Fibroblast of lung (primary cell): Measurements from ENCODE around the gene SERF2.

Source experiments
- EZH2 ChIP-seq: IDR thresholded peaks from 2 replicates; pipeline ENCODE4 v1.5.1; 2012; ENCODE audit warnings: low read length, control low read depth, mild to moderate bottlenecking; ENCODE audit errors: missing control alignments
- TF ChIP-seq, protein P1 (sequence below), 2 donors: IDR thresholded peaks in 1 of 2; conservative IDR thresholded peaks in 1 of 2; 1 replicate in 1 of 2; 2 replicates in 1 of 2; pipeline ENCODE4 v1.5.1; 2011 to 2012; ENCODE audit warnings: low read length in 2 of 2, control low read depth in 1 of 2, inconsistent platforms in 1 of 2, low read depth in 1 of 2, mild to moderate bottlenecking in 1 of 2

DNA sequence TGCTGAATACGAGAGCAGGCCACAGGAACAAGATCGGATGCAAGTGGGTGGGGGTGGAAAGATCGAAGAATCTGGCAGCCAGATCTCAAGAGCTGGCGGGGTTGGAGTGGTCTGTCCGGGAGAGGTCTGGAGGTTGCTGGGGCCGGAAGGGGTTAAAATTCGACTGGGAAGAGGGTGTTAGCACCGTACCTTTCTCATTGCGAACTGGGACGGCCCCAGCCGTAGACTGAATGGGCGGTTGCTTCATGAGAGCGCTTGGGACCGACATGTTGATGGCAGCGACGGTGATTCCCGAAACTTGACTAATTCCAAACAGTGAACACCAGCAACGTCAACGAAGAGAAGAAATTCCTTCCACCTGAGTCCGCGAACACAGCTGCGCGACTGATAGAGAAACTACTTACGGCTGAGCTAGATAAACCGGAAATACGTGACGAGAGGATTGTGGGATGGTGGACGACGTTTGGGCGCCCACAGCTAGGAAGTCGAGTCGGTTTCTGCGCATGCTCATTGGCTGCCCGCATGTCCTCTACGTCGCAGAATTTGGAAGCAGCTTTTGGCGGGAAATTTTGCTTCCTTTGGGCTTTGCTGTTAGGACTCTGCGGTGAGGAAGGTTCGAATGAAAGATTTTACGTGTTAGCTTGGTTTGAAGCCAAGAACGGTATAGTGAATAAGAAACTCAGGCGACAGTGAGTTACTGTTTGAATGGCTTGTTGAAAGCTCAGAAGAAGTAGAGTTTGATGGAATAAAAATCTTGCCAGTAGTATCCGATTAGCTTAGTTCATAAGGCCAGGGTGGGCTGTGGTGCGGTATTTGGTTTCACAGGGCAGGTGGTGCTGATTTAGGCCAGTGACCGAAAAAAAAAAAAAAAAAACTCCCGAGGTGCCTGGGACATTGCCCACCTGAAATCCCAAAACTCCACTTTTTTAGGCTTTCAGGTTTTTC is 32.5 kb downstream of the SERF2 start, which contains the start of gene MFAP1:
- no peak for TF ChIP-seq EZH2
- TF ChIP-seq, protein P1, sequence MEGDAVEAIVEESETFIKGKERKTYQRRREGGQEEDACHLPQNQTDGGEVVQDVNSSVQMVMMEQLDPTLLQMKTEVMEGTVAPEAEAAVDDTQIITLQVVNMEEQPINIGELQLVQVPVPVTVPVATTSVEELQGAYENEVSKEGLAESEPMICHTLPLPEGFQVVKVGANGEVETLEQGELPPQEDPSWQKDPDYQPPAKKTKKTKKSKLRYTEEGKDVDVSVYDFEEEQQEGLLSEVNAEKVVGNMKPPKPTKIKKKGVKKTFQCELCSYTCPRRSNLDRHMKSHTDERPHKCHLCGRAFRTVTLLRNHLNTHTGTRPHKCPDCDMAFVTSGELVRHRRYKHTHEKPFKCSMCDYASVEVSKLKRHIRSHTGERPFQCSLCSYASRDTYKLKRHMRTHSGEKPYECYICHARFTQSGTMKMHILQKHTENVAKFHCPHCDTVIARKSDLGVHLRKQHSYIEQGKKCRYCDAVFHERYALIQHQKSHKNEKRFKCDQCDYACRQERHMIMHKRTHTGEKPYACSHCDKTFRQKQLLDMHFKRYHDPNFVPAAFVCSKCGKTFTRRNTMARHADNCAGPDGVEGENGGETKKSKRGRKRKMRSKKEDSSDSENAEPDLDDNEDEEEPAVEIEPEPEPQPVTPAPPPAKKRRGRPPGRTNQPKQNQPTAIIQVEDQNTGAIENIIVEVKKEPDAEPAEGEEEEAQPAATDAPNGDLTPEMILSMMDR (conservative IDR thresholded peaks at IDR 0.05 in 1 of 2, IDR thresholded peaks at IDR 0.05 in 1 of 2; ENCODE audit: low read depth in 1 of 2, low read length in 2 of 2), result no peak
